PC-9 (cell line): ENCODE measurements around the gene PLK4.

Source experiments
- CTCF ChIP-seq: fragments of 200-600 bp; sonication (generic); conservative IDR thresholded peaks from 2 replicates; pipeline ENCODE4 v1.6.1; 2017; ENCODE audit warnings: mixed run types, antibody characterized with exemption, mild to moderate bottlenecking, moderate library complexity
- EZH2 ChIP-seq: fragments of 200-600 bp; sonication (generic); IDR thresholded peaks from 2 replicates; pipeline ENCODE4 v1.8.0; 2017; ENCODE audit warnings: antibody characterized with exemption, low read depth

- no peak for TF ChIP-seq CTCF
- TF ChIP-seq EZH2 = no peak
Measured at GRCh38 chr4:127832585-127832984, 48.1 kb upstream of the PLK4 start.
